Measurements from ENCODE around the gene TRIM14. TPM values are rescaled to one million over a fixed set of nuclear protein-coding genes. Genes with fewer than 3 reads are reported as not detected.

TRIM14 gene
- total RNA-seq, 4 donors from 2014 or later: 12.0 to 17.5 (median 16.3) TPM

- WGBS, 2 donors: 77 to 79% methylated on average over 3 of the region's 3 CpGs
- TF ChIP-seq CTCF (IDR thresholded peaks at IDR 0.05): no peak
- TF ChIP-seq POLR2A (IDR thresholded peaks at IDR 0.05): no peak
- DNase-seq (ENCODE audit: low spot score in 2 of 2): no peak
- H3K4me3 ChIP-seq (ENCODE audit: low read depth, poor library complexity, severe bottlenecking): no peak overlapping the region
- intact Hi-C loops (cut with DNase I; ENCODE audit: low total_unique reads): no loop called here
These were observed 31.7 kb upstream of the TRIM14 start for GRCh38 chr9:98150721-98151120.

GRCh38 chr9:98150164-98150563 is 31.1 kb upstream of the TRIM14 start:
- intact Hi-C loops (cut with DNase I; ENCODE audit: low total_unique reads): no loop called here
- DNase-seq (ENCODE audit: low spot score in 2 of 2): no peak
- WGBS, 2 donors: 83 to 90% methylated on average over 7 of the region's 7 CpGs
- no peak for TF ChIP-seq CTCF (IDR thresholded peaks at IDR 0.05)
- no peak for TF ChIP-seq POLR2A (IDR thresholded peaks at IDR 0.05)
- no peak overlapping the region for H3K4me3 ChIP-seq (ENCODE audit: low read depth, poor library complexity, severe bottlenecking)

GRCh38 chr9:98149422-98149821 is 30.4 kb upstream of the TRIM14 start:
- 60 to 71% methylated on average over 3 of the region's 3 CpGs for WGBS, 2 donors
- TF ChIP-seq CTCF (IDR thresholded peaks at IDR 0.05) (no peak), POLR2A (IDR thresholded peaks at IDR 0.05) (no peak)
- no peak overlapping the region for H3K4me3 ChIP-seq (ENCODE audit: low read depth, poor library complexity, severe bottlenecking)
- no peak for DNase-seq (ENCODE audit: low spot score in 2 of 2)
- intact Hi-C loops (cut with DNase I; ENCODE audit: low total_unique reads): no loop called here

- no peak for DNase-seq (ENCODE audit: low spot score in 2 of 2)
- WGBS, 2 donors: 83 to 84% methylated on average over 2 of the region's 2 CpGs
- TF ChIP-seq CTCF (IDR thresholded peaks at IDR 0.05) (no peak), POLR2A (IDR thresholded peaks at IDR 0.05) (no peak)
- no peak overlapping the region for H3K4me3 ChIP-seq (ENCODE audit: low read depth, poor library complexity, severe bottlenecking)
- intact Hi-C loops (cut with DNase I; ENCODE audit: low total_unique reads): no loop called here
These were observed 29.5 kb upstream of the TRIM14 start for GRCh38 chr9:98148486-98148885.

GRCh38 chr9:98147582-98147981 is 28.6 kb upstream of the TRIM14 start:
- DNase-seq (ENCODE audit: low spot score in 2 of 2): no peak
- intact Hi-C loops (cut with DNase I; ENCODE audit: low total_unique reads): no loop called here
- 89 to 92% methylated on average over 2 of the region's 2 CpGs for WGBS, 2 donors
- TF ChIP-seq POLR2A (IDR thresholded peaks at IDR 0.05) (no peak), CTCF (IDR thresholded peaks at IDR 0.05) (no peak)
- H3K4me3 ChIP-seq (ENCODE audit: low read depth, poor library complexity, severe bottlenecking): no peak overlapping the region

Data from lower leg skin (tissue), 4 donors.